HepG2 (cell line): Measurements from ENCODE around the gene ATAD3C. TPM values are rescaled to one million over a fixed set of nuclear protein-coding genes. Genes with fewer than 3 reads are reported as not detected.
A peak's percentile ranks its signal among the peaks of the same experiment; 100 is the strongest.

Experiments
- ADNP ChIP-seq: sonication (generic); formaldehyde crosslinking; IDR thresholded peaks from 2 replicates; pipeline ENCODE4 v1.4.0; 2020; ENCODE audit warnings: missing genetic modification reagents
- AKAP8 ChIP-seq: sonication (generic); formaldehyde crosslinking; IDR thresholded peaks from 2 replicates; pipeline ENCODE4 v1.5.1; 2020; ENCODE audit warnings: mild to moderate bottlenecking, missing genetic modification reagents
- HNF4A ChIP-seq: sonication (generic); formaldehyde crosslinking; IDR thresholded peaks from 2 replicates; pipeline ENCODE4 v1.4.0; 2020; ENCODE audit warnings: missing genetic modification reagents
- MAFK ChIP-seq, 2 experiments: IDR thresholded peaks in 1 of 2; conservative IDR thresholded peaks in 1 of 2; 2 replicates each; pipeline ENCODE4 v1.6.1; 2011; ENCODE audit warnings: improper control_type of control experiment in 2 of 2, low read length in 2 of 2
- NFKB2 ChIP-seq: sonication (generic); formaldehyde crosslinking; IDR thresholded peaks from 2 replicates; pipeline ENCODE4 v1.4.0; 2020; ENCODE audit warnings: missing genetic modification reagents, borderline replicate concordance
- SIN3B ChIP-seq: fragments of 150-350 bp; IDR thresholded peaks from 2 replicates; pipeline ENCODE4 v1.6.1; 2014; ENCODE audit warnings: low read length
- ZNF232 ChIP-seq: sonication (generic); formaldehyde crosslinking; IDR thresholded peaks from 2 replicates; pipeline ENCODE4 v1.4.0; 2020; ENCODE audit warnings: missing genetic modification reagents, borderline replicate concordance
- ZNF556 ChIP-seq: sonication (generic); formaldehyde crosslinking; IDR thresholded peaks from 2 replicates; pipeline ENCODE4 v1.4.0; 2020; ENCODE audit warnings: mild to moderate bottlenecking, missing genetic modification reagents, borderline replicate concordance
- ZNF678 ChIP-seq: sonication (generic); formaldehyde crosslinking; IDR thresholded peaks from 2 replicates; pipeline ENCODE4 v1.4.0; 2020; ENCODE audit warnings: mild to moderate bottlenecking, missing genetic modification reagents
- ZNF781 ChIP-seq: sonication (generic); formaldehyde crosslinking; IDR thresholded peaks from 2 replicates; pipeline ENCODE4 v1.5.1; 2020; ENCODE audit warnings: borderline replicate concordance, mild to moderate bottlenecking, missing genetic modification reagents; ENCODE audit errors: not compliant biosample characterization
- ZNF850 ChIP-seq: sonication (generic); formaldehyde crosslinking; conservative IDR thresholded peaks from 2 replicates; pipeline ENCODE4 v1.9.0; 2021; ENCODE audit warnings: mild to moderate bottlenecking, missing genetic modification reagents
- polyA plus RNA-seq, 8 experiments: library from polyadenylated mRNA; depleted of rRNA in 3 of 8; stranded (reverse) in 7 of 8; unstranded in 1 of 8; fragments of >200 nt; fragmentation: Illumina TruSeq in 4 of 8; extraction: Trizol in 4 of 8; gene quantifications; 2 replicates each; pipeline versions ENCODE4 v1.2.1 to v1.2.3, GENCODE V29; 2011 to 2016; ENCODE audit warnings: low read depth in 4 of 8, missing spikeins in 1 of 8, mixed read lengths in 1 of 8; ENCODE audit not compliant: insufficient read depth in 1 of 8
- total RNA-seq, 5 experiments: library from RNA; depleted of rRNA; stranded (reverse); fragments of >200 nt; fragmentation: Illumina TruSeq; extraction: Trizol; gene quantifications; 2 replicates each; pipeline ENCODE4 v1.2.3, GENCODE V29; 2016; ENCODE audit warnings: low read depth in 1 of 5
- TF ChIP-seq, protein P1 (sequence below): sonication (generic); formaldehyde crosslinking; IDR thresholded peaks from 2 replicates; pipeline ENCODE4 v1.8.1; 2023; ENCODE audit warnings: mild to moderate bottlenecking, moderate library complexity, missing genetic modification reagents
- TF ChIP-seq, protein P2 (sequence below): sonication (generic); formaldehyde crosslinking; IDR thresholded peaks from 2 replicates; pipeline ENCODE4 v1.5.0; 2020; ENCODE audit warnings: mild to moderate bottlenecking, missing genetic modification reagents, borderline replicate concordance
- TF ChIP-seq, protein P3 (sequence below): IDR thresholded peaks from 2 replicates; pipeline ENCODE4 v1.6.1; 2016; ENCODE audit warnings: mild to moderate bottlenecking, missing biosample characterization, missing genetic modification reagents
- TF ChIP-seq, protein P4 (sequence below): sonication (generic); formaldehyde crosslinking; IDR thresholded peaks from 2 replicates; pipeline ENCODE4 v1.5.0; 2020; ENCODE audit warnings: missing genetic modification reagents
- TF ChIP-seq, protein P5 (sequence below): sonication (generic); formaldehyde crosslinking; IDR thresholded peaks from 2 replicates; pipeline ENCODE4 v1.4.0; 2020; ENCODE audit warnings: missing genetic modification reagents

Gene ATAD3C
- total and polyA plus RNA-seq, 2 of the 13 experiments (the other 11 are each of a cell fraction or from before 2014, with no cell fraction given), result 2.4 to 3.2 TPM

DNA sequence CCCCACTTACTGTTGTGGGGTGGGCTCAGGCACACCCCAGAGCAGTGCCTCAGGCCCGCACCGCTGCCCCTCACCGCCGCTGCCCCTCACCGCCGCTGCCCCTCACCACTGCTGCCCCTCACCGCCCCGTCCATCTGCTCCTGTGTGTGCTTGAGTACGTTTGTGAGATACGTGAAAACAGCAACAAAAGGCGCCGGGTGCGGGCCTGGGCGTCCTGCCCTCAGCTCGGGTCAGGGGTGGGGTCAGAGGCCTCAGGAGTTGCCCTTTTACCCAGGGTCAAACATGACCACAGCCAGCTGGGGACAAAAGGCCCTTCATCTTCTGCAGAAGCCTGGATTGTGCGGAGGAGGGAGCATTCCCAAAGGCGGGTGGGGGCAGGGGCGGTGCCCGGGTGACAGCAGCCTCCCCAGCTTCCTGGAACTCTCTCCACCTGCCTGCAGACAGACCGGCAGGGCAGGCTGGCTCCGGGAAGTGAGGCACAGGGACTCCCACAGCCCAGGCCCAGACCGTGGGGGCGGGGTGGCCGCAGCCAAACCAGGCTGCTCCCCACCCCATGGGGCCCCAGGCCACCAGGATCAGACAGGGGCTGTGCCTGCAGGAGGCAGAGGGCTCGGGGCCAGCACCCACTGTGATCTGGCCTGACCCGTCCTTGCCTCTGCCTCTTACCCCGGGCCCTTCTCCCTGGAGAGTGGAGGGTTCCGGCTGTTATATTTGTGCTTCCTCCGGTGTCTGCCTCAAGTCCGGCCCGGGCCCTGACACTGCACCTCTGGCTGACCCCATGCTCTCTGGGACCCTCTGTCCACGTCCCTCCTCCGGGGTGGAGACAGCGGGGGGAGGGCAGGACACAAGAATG, 16.3 kb upstream of the ATAD3C start (continued):
- TF ChIP-seq AKAP8 (peak; percentile 96; the same call in 1 of the 2 replicates), SIN3B (no peak), ZNF781 (no peak), NFKB2 (no peak), ZNF556 (no peak; the same call in 1 of the 2 replicates), ADNP (no peak), ZNF232 (CRISPR knock-in tag) (peak; percentile 65; the same call in 1 of the 2 replicates), HNF4A (peak; percentile 85), ZNF678 (CRISPR knock-in tag) (0 out of 2 replicates have a peak, but pooled peaks have one; percentile 61), MAFK (conservative IDR thresholded peaks at IDR 0.05 in 1 of 2, IDR thresholded peaks at IDR 0.05 in 1 of 2; ENCODE audit: low read length in 2 of 2) (no peak), ZNF850 (CRISPR knock-in tag) (no peak)
- TF ChIP-seq, protein P1, sequence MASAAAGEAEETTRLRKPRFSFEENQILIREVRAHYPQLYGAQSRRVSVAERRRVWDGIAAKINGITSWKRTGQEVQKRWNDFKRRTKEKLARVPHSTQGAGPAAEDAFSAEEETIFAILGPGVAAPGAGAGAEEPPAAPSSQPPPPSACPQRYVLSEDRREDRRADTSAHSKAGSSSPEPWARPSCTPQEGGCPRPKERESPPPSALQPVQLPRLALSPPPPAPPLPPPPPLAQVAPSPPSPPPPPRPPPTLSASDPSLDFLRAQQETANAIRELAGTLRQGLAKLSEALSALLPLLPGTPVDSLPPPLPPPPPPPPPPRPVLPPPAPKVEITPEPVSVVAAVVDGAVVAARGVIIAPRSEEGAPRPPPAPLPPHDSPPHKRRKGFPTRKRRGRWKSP (CRISPR knock-in tag), result no peak
- TF ChIP-seq, protein P2, sequence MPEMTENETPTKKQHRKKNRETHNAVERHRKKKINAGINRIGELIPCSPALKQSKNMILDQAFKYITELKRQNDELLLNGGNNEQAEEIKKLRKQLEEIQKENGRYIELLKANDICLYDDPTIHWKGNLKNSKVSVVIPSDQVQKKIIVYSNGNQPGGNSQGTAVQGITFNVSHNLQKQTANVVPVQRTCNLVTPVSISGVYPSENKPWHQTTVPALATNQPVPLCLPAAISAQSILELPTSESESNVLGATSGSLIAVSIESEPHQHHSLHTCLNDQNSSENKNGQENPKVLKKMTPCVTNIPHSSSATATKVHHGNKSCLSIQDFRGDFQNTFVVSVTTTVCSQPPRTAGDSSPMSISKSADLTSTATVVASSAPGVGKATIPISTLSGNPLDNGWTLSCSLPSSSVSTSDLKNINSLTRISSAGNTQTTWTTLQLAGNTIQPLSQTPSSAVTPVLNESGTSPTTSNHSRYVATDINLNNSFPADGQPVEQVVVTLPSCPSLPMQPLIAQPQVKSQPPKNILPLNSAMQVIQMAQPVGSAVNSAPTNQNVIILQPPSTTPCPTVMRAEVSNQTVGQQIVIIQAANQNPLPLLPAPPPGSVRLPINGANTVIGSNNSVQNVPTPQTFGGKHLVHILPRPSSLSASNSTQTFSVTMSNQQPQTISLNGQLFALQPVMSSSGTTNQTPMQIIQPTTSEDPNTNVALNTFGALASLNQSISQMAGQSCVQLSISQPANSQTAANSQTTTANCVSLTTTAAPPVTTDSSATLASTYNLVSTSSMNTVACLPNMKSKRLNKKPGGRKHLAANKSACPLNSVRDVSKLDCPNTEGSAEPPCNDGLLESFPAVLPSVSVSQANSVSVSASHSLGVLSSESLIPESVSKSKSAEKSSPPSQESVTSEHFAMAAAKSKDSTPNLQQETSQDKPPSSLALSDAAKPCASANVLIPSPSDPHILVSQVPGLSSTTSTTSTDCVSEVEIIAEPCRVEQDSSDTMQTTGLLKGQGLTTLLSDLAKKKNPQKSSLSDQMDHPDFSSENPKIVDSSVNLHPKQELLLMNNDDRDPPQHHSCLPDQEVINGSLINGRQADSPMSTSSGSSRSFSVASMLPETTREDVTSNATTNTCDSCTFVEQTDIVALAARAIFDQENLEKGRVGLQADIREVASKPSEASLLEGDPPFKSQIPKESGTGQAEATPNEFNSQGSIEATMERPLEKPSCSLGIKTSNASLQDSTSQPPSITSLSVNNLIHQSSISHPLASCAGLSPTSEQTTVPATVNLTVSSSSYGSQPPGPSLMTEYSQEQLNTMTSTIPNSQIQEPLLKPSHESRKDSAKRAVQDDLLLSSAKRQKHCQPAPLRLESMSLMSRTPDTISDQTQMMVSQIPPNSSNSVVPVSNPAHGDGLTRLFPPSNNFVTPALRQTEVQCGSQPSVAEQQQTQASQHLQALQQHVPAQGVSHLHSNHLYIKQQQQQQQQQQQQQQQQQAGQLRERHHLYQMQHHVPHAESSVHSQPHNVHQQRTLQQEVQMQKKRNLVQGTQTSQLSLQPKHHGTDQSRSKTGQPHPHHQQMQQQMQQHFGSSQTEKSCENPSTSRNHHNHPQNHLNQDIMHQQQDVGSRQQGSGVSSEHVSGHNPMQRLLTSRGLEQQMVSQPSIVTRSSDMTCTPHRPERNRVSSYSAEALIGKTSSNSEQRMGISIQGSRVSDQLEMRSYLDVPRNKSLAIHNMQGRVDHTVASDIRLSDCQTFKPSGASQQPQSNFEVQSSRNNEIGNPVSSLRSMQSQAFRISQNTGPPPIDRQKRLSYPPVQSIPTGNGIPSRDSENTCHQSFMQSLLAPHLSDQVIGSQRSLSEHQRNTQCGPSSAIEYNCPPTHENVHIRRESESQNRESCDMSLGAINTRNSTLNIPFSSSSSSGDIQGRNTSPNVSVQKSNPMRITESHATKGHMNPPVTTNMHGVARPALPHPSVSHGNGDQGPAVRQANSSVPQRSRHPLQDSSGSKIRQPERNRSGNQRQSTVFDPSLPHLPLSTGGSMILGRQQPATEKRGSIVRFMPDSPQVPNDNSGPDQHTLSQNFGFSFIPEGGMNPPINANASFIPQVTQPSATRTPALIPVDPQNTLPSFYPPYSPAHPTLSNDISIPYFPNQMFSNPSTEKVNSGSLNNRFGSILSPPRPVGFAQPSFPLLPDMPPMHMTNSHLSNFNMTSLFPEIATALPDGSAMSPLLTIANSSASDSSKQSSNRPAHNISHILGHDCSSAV (CRISPR knock-in tag), result no peak
- TF ChIP-seq, protein P3, sequence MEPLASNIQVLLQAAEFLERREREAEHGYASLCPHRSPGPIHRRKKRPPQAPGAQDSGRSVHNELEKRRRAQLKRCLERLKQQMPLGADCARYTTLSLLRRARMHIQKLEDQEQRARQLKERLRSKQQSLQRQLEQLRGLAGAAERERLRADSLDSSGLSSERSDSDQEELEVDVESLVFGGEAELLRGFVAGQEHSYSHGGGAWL (CRISPR knock-in tag), result no peak; the same call in 1 of the 2 replicates
- TF ChIP-seq, protein P4, sequence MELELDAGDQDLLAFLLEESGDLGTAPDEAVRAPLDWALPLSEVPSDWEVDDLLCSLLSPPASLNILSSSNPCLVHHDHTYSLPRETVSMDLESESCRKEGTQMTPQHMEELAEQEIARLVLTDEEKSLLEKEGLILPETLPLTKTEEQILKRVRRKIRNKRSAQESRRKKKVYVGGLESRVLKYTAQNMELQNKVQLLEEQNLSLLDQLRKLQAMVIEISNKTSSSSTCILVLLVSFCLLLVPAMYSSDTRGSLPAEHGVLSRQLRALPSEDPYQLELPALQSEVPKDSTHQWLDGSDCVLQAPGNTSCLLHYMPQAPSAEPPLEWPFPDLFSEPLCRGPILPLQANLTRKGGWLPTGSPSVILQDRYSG (CRISPR knock-in tag), result 0 out of 2 replicates have a peak, but pooled peaks have one; percentile 22
- TF ChIP-seq, protein P5, sequence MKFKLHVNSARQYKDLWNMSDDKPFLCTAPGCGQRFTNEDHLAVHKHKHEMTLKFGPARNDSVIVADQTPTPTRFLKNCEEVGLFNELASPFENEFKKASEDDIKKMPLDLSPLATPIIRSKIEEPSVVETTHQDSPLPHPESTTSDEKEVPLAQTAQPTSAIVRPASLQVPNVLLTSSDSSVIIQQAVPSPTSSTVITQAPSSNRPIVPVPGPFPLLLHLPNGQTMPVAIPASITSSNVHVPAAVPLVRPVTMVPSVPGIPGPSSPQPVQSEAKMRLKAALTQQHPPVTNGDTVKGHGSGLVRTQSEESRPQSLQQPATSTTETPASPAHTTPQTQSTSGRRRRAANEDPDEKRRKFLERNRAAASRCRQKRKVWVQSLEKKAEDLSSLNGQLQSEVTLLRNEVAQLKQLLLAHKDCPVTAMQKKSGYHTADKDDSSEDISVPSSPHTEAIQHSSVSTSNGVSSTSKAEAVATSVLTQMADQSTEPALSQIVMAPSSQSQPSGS (CRISPR knock-in tag), result peak; percentile 85
